ENCODE results near the gene KCTD7.
"Not testable (repeated sequence)": the region's sequence is repeated elsewhere in the genome, so short reads cannot be mapped to it uniquely, and the experiment has no call there.

- not testable (repeated sequence) for TF ChIP-seq PATZ1 (CRISPR knock-in tag; IDR thresholded peaks at IDR 0.05; ENCODE audit: borderline replicate concordance); CREB5 (CRISPR knock-in tag; IDR thresholded peaks at IDR 0.05; ENCODE audit: low read depth); ARNTL (CRISPR knock-in tag; IDR thresholded peaks at IDR 0.05; ENCODE audit: borderline replicate concordance, low read depth); TCF4 (CRISPR knock-in tag; IDR thresholded peaks at IDR 0.05; ENCODE audit: borderline replicate concordance); TOX (CRISPR knock-in tag; IDR thresholded peaks at IDR 0.05; ENCODE audit: borderline replicate concordance)
These were observed 38.2 kb upstream of the KCTD7 start for GRCh38 chr7:66590302-66591057.

Measured in SK-N-SH treated with all-trans-retinoic acid at 6 μM for 48 hours (cell line).